Stimulated activated naive CD8-positive, alpha-beta T cell treated with anti-CD3 and anti-CD28 coated beads, Interleukin-15, Interleukin-2, amounts not matched to agents 100 U/mL and 50 U/mL, for 24 hours (primary cell): ENCODE measurements around the gene CDH23.
"Not testable (repeated sequence)": the region's sequence is repeated elsewhere in the genome, so short reads cannot be mapped to it uniquely, and the experiment has no call there.

Experiments
- ATAC-seq: fragments of 150-1000 bp; cut with Tn5 transposase; one replicate; pipeline ENCODE4 v1.10.0; 2021
- DNase-seq: peaks from one replicate; pipeline ENCODE4 v3.0.0; 2021

Gene CDH23

DNA sequence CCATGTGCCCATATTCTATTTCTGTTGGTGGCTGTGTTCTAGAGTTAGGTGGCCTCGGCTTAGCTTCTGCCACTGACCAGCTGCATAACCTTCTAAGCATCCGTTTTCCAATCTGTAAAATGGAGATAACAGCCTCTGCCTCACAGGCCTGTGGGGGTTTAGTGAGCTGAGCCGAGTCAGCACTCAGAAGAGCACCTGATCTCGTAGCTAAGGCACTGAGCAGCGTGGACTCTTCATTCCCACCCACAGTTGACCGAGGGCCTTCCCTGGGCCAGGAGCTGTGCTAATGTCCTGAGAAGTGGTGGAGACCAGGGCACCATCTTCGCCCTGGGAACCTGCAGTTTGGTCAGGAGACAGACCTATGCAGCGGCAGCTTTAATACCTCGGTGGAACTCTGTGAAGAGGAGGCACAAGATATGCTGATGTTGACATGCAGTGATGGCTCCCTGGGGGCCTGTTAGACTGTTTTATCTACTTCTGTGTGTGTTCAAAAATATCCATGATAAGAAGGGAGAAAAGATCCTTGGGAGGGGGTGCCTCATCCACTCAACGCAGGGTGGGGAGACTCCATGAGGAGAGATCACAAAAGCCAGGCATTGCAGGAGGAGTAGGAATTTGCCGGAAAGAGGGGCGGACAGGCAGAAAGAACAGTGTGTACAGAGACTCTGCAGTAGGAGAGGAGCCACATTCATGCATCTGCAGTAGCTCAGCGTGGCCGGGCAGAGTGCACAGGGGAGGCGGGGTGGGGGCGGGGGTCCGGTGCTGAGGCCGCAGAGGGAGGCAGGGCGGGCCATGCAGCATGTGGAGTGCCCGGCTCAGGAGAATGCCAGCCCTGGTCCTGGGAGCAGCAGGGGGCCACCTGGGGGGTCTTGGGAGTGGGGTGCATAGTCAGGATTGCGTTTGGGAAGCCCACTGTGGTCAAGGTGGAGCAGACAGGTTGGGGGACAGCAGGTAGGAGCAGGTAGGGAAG lies 186.1 kb downstream of the CDH23 start:
- DNase-seq (no peak), ATAC-seq (no peak)

DNA sequence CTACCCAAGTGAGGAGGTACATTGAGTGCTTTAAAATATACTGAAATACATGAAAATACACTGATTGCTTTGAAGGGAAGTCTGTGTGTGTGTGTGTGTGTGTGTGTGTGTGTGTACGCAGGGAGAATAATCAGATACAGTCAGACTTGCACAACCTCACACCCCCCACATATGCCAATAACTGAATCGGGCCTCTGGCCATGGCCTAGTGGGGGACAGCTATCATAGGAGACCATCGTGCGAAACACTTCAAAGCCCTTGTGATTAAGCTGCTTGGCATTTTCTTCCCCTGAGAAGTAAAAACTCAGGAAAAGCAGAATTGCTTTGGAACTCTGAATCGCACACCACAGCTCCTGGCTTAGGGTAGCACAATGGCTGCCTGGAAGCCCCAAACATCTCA lies 187.7 kb downstream of the CDH23 start:
- no peak for ATAC-seq
- no peak for DNase-seq

DNA sequence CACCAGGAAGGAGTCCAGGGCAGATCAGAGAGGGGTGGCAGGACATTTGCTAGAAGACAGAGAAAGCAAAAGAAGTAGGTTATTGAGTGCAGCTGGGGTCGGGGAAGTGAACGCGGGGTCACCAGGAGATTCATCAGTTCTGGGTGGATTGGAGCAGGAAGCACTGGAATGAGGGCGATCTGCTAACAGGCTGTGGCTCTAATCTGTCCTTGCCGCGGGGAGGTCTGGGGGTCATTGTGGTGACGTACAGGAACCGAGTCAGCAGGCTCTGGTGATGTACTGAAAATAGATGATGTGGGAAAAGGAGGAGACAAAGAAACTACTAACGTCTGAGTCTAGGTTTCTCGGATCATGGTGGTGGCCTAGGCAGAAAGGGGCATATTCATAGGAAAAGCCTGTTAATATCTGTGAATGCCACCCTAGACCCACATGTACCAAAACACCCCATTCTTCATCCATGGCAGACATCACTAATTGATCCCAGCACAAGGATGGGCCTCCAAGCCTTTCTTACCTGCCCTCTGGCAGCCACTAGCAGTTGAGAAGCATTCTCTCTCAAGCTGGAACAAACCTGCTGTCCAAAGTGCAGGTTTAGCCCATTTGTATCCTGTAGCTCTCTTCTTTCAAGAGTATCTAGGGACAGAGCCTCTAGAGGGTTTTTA lies 188.3 kb downstream of the CDH23 start:
- no peak for DNase-seq

DNA sequence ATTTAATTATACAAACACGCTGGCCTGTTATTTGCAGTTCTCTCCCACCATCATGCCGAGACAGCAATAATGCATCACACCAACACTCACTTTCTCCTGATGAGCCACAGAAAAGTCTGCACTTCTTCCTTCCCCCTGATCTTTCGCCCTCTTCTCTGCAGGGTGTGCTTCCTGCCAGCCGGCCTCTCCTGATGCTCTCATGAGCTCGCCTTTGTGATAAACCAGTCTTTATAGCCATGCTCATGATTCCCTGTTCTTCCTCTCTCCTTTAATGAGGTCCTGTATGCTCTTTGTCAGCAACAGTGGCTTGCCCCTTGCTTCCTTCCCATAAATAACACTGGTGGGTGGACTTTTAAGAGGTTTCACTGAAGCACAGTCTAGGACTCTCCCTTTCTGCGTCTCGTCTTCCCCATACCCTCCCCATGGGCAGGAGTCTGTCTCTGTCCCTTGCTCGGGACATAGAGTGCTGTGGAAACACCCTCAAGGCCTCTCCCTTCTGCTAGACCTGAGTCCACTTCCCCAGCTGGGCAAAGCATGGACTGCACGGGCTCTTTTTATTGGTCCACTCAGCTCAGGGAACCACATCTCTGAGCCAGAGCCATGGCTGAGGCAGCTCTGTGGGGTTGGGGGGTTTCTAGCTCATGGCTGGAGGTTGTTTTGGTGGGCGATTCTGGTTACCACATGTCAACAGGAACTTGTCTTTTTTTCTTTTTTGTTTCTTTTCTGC lies 189.0 kb downstream of the CDH23 start:
- ATAC-seq: no peak

More for the DNA sequence above, 188.3 kb downstream of the CDH23 start:
- ATAC-seq: no peak

DNA sequence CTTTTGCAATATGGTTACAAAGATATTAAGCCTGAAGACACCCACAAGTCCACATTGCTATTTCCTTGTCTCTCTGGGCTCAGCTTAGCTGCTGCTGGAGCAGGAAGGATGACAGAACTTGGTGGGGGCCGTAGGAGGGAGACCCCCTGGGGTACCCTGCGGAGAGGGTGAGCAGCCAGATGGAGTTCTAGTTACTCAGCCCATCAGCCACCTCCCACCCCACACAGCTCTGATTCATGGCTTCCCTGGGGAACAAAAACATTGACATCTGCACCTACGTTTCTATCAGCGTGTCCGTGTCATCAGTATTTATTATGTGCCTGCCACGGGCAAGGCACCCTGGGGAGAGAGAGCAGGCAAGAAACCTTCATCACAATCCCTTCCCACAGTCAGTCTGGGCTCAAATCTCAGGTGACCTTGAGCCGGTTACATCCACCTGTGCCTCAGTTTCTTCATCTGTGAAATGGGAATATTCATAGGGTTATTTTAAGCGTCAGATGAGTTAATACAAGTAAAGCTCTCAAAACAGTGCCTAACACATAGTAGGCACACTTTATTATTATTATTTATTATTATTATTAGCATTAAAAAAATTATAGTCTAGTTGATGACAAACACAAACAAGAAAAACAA lies 191.3 kb downstream of the CDH23 start:
- ATAC-seq: no peak
- DNase-seq: no peak

More for the DNA sequence above, 189.0 kb downstream of the CDH23 start:
- DNase-seq: no peak

DNA sequence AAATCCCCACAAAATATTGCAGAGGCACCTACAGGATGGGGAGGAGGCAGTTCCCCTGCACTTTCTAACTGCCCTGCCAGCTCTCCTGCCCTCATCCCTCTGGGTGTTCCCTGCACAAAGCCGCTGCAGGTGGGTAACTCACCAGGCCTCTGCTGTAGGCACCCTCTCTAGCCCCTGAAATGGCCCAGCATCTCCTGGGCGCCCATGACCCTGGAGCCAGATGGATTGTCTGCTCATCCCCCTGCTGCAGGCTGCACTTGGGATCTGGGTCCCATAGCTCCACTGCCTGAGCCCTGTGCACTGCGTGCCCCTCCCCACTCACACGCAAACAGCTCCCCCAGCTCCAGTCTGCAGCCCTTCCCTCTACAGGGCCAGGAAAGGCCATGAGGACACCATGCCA lies 192.0 kb downstream of the CDH23 start:
- no peak for DNase-seq
- no peak for ATAC-seq

DNA sequence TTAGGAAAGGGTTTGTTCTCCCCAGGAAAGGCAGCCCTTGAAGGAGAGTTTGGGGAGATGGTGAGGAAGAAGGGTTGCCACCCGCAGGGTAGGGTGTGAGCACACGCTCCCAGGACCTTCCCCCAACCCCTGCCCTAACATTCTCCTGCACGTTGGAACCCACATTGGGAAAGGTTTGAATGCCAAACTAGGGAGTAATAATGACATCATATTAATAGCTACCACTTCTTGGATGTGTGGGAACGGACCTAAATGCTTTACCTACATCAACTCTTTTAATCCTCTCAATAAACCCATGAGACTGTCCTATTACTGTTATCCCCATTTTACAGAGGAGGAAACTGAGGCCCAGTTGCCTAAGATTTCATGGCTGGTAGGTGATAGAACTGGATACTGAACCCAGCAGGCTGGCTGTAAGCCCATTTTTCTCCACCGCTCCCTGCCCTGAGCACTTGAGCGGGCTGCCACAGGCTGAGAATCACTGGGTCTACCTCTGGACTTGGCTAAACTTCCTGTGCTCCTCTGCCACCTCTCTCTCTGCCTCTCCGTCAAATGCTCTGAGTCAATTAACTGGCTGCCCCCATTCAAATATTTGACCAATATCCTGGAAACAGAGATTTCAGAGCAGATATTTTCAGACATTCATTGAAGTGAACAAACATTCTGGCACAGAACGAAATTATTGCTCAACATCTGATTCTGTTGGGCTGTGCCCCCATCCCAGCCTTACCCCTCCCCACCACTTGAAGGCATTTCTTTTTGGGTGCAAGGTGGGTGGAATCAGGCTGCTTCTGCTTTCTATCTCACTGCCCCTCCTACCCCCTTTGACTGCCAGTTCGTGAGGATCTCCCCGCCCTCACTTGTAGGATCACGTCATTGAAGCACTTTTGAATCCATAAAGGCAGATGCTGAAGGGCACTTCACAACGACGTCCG lies 193.2 kb downstream of the CDH23 start:
- DNase-seq (no peak), ATAC-seq (no peak)

DNA sequence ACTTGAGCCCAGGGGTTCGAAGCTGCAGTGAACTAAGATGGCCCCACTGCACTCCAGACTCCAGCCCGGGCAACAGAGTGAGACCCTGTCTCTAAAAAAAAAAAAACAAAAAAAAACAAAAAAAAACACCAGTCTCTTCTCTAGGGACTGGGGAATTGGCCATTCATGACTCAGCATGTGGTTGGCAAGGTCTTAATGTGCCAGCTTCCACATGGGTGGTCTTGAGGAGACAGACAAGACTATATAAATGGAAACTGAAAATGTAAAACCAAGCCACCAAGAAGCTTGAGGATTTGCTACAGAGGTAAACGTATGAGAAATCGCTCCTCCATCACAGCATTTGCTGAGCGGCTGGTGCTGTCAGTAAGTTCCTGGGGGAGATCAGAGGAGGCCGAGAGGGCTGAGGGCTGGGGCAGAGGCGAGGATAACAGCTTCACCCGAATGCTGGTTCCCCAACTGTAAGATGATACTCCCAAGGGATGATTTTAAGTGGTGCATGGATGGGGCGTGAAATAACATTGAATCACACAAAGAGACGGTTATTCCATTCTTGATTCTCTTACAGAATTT lies 194.1 kb downstream of the CDH23 start:
- no peak for ATAC-seq
- DNase-seq: no peak

DNA sequence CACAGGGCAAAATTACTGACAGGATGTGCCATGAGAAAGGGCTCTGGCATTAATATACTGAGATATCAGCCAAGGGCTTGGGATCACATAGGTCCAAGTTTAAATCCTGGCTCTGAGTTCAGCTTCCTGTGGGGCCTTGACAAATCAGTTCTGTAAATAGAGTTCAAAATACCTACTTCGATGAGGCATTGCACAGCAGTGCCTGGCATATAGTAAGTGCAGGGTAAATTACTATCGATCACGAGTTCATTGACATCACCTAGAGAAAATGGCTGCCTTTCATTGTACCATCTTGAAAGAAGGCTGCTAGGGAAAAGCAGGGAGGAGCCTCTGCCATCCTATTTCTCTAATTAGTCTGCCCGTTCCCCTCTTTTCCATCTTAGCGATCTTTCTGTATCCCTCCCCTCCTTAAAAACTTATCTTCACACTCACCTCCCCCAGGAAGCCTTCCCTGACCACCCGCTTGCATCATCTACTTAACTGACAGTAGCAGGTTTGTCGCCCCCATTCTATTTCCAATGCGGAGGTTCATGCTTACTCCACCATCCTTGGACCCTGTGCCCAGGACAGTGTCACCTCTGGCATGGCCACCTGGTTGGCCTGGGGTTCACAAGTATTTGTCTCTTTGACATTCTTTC lies 198.3 kb downstream of the CDH23 start:
- DNase-seq (no peak), ATAC-seq (no peak)

DNA sequence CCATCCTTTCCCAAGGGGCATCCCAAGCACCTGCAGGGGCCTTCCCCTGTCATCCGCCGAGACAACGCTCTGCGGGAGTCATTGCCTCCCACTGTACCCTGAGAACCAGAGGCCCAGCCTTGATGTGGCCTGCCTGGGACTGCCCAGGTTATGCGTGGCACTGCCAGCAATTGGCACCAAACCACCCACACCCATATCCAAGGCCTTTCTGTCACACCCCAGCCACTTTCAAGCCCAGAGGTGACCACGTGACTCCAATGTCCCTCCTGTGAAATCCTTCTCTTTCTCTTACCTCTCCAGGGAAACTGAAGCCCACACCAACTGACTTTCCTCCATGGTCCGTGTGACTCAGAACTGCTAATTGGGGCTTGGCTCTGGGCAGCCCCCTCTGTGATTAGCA lies 198.9 kb downstream of the CDH23 start:
- ATAC-seq (no peak), DNase-seq (no peak)

DNA sequence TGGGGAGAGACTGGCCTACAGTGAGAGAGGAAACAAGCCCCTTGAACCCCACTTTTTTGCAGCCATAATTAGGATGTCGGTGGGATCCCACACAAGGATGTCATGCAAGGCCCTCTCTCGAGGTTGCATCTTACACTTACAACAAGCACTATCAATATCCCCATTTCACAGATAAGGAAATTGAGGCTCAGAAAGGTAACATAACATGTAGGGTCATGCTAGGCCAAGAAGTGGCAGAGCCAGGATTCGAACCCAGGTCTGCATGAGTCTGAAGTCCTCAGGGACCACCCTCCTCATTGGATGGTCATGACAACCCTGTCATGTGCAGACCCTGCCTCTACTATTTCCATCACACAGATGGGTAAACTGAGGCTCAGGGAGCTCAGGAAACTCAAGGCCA lies 199.4 kb downstream of the CDH23 start:
- no peak for ATAC-seq

DNA sequence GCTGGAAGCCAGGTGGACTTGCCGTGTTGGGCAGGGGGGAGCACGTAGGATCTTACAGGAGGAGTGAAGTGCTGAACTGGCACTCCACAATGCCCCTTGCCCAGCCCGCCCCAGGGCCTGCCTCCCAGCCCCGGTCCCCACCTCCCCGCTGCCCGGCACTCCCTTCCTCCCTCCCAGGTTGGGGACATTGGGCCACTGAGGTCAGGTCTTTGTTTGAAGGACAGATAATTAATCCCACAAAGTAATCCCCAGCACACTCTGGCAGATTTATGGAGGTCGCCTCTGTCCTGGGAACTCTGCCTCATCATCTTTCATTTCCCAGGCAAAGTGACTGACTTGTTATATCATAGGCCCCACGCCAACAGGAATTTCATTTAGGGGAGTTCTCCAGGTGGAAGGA lies 200.0 kb downstream of the CDH23 start:
- DNase-seq (no peak), ATAC-seq (no peak)

More for the DNA sequence above, 199.4 kb downstream of the CDH23 start:
- no peak for DNase-seq

DNA sequence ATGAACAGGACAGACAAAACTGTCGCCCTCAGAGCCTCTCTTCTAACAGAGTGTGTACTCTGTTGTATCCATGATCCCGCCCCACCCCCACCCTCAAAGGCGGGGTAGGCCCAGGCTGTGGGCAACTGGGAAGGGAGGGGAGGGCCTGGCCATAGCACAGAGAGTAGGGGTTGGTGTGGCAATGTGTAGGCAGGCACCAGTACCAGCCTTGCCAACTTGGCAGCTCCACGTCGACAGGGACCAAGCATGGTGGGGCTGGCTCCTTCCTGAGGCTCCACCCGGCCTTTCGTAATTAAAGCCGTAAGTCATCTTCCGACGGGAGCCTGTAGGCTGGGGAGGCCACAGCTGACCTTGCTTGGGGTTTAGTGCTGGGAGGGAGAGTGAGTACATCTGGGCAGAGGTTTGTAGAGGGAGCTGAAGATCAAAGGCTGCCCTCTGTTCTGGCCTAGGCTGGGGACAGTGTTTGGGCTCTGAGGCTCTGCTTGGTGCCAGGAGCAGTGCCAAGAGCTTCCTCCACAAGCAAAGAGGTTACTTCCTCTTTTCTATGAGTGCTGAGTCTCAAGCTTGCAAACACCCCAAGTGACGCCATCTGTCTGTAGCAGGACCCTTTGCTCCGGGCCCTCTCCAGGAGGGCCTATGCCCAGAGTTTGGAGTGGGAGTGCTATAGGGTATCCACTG lies 201.2 kb downstream of the CDH23 start:
- no peak for DNase-seq
- ATAC-seq: no peak

DNA sequence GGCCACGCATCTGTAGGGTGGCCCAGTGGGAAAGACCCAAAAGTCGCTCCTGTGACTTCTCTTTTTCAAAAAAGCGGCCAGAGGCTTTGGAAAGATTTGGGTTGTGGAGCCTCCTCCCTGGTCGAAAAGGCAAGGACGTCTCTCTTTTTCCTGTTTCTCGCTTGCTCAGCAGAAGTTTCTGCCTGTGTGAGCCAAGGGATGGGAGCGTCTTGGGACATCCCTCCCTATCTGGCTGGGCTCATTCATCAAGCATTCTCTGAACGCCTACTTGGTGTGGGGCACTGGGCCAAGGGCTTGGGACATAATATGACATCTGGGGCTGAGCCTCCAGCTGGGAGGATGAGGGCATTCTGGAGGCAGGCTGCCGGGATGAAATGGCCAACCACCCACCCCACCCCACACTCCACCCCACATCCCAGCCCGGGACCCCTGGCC lies 201.9 kb downstream of the CDH23 start:
- ATAC-seq: no peak
- no peak for DNase-seq

DNA sequence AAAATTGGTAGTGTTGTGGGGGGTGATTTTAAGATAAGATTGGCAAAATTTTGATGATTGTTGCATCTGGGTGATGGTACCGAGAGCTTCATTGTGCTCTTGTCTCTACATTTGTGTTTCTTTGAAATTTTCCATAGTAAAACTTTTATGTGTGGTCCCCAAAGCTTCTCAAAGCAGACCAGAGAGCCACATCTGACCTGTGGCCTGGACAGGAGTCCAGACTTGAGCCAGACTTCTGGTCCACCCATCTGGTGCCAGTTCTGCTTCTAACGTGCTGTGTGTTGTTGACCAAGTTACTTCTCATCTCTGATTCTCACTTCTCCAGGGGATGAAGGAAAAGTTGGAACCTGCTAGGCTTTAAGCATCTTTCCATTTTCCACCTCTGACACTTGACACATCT lies 202.8 kb downstream of the CDH23 start:
- DNase-seq: no peak
- ATAC-seq: no peak

DNA sequence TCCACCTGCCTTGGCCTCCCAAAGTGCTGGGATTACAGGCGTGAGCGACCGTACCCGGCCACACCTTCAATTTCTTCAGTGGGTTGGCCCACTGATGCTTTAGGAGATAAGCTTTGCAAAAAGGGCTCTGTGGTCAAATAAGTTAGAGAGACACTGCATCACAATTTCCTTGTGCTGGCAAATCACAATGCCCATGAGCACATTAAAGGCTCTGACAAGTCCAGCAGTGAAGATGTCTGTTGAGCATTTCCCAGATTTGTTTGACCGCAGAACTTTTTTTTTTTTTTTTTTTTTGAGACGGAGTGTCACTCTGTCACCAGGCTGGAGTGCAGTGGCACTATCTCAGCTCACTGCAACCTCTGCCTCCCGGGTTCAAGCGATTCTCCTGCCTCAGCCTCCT lies 203.5 kb downstream of the CDH23 start:
- not testable (repeated sequence) for ATAC-seq, DNase-seq

DNA sequence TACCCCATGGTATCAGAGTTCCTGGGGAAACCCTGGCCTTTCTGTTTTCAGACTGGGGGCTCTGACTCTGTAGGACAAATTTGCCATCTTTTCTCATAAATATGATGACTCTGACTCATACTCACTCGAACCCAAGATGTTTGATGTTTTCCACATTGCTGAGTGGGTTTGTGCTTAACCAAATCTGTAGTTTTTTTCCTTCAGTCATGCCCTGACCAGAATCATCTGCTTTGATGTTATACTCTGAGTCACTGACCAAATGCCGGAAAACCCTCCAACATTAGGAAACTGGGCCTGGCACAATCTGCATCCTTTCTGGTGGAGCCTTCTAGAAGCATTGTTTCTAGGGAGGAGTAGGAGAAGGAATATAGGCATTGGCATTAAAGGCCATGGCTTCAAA lies 204.1 kb downstream of the CDH23 start:
- DNase-seq (peak; percentile 24), ATAC-seq (peak; percentile 68)

DNA sequence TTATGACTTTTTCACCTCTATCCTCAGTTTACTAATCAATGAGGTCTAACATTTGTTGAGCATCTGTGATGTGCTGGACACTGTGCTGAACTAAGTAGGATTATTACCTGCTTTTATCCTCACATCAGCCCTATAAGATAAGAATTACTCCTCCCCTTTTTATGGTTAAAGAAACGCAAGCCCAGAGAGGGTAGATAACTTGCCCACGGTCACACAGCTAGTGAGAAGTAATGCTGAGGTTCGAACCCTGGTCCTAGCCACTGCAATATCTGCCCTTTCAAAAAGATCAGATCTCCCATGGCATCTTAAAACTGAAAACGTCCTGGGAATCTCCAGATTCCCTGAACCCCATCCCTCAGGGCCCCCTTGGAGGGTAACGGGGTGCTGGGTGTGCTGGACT lies 204.6 kb downstream of the CDH23 start:
- ATAC-seq: peak; percentile 4

DNA sequence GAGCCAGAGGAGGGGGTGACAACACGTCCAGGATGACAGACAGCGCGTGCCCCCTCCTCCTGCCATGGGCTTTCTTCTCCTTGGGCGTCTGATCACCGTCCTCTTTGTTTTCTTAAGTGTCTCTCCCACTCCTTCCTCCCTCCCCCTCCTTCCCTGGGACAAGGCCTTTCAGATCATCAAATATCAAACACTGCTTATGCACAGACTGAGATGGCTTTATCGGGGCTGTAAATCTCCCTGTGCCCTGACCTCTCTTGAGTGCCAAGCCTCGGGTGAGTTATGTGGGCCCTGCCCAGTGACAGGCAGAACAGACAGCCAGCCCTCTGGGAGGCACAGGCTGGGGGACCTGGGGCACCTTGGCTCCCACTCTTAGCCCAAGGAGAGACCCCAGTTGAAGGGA lies 206.4 kb downstream of the CDH23 start:
- no peak for DNase-seq
- no peak for ATAC-seq

More for the DNA sequence above, 204.6 kb downstream of the CDH23 start:
- no peak for DNase-seq

DNA sequence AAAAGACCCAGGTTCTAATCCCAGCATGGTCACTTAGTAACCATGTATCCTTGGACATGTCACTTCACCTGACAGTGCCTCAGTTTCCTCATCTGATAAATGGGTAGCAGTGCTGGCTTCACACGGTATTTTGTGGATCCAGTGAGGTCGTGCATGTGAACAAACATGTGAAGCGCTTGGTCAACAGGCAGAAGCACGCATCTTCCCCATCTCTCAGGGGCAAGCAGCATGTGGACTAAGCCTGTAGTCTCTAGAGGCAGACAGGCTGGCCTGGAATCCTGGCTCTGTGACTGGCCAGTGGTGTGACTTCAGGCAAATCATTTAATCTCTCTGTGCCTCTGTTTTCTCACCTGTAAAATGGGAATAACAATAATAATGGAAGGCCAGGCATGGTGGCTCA lies 207.0 kb downstream of the CDH23 start:
- ATAC-seq: no peak

More for the DNA sequence above, 207.0 kb downstream of the CDH23 start:
- no peak for DNase-seq
